ENCODE measurements around the gene BCAT1. TPM values are rescaled to one million over a fixed set of nuclear protein-coding genes. Genes with fewer than 3 reads are reported as not detected.

BCAT1 gene
- total and polyA plus RNA-seq, 2 of the 8 experiments (the other 6 are each of a cell fraction or from before 2014, with no cell fraction given): 19.7 to 263 TPM

DNA sequence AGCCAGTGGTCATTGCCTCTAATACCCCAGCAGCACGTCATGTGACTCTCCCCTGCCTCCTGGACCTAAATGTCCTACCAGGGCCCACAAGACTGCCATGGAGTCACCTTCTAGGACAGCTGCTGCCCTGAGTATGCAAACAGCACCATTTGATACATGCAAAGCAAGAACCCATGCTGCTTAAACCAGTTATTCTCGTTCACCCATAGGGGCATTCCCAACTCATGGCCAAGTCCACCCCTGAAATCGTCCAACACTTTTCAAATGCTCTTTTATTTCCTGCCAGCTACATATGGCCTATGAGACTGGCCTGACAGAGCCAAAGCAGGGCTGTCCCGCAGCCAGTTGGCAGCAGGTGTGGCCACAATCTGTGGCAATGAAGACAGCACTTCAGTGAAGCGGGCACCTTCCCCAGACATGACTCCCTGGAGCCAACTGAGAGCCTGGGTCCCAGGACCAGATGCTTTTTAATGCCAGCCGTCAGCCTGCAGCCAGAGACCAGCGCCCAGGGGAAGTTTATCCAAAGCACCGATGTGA, 99.9 kb downstream of the BCAT1 start (continued):
- TF ChIP-seq, protein P1, sequence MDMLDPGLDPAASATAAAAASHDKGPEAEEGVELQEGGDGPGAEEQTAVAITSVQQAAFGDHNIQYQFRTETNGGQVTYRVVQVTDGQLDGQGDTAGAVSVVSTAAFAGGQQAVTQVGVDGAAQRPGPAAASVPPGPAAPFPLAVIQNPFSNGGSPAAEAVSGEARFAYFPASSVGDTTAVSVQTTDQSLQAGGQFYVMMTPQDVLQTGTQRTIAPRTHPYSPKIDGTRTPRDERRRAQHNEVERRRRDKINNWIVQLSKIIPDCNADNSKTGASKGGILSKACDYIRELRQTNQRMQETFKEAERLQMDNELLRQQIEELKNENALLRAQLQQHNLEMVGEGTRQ (IDR thresholded peaks at IDR 0.05; ENCODE audit: low read length): no peak
- TF ChIP-seq CBX8 (IDR thresholded peaks at IDR 0.05; ENCODE audit: borderline replicate concordance, low read depth, low read length) (no peak), ZNF274 (IDR thresholded peaks at IDR 0.05; ENCODE audit: borderline replicate concordance, extremely low read depth, low read length) (no peak)

Data from H1 (cell line).